H9 (cell line): ENCODE results near the gene HS3ST4. TPM values are rescaled to one million over a fixed set of nuclear protein-coding genes. Genes with fewer than 3 reads are reported as not detected.

Experiments used
- DNase-seq: peaks from one replicate; pipeline ENCODE4 v3.0.0-alpha.2; 2017
- H2AFZ ChIP-seq: one replicate; pipeline ENCODE4 v1.6.1; 2013; ENCODE audit warnings: mild to moderate bottlenecking, low read length, control low read depth, moderate library complexity
- H2AK5ac ChIP-seq: 2 replicates; pipeline ENCODE4 v1.6.1; 2013; ENCODE audit warnings: low read length, control low read depth, mixed read lengths; ENCODE audit not compliant: insufficient read length
- H2BK120ac ChIP-seq: one replicate; pipeline ENCODE4 v1.6.1; 2013; ENCODE audit warnings: low read depth, mild to moderate bottlenecking, low read length, control low read depth, inconsistent platforms; ENCODE audit not compliant: poor library complexity, severe bottlenecking
- H2BK12ac ChIP-seq: 2 replicates; pipeline ENCODE4 v1.6.1; 2013; ENCODE audit warnings: low read length, control low read depth, mixed read lengths, low read depth; ENCODE audit not compliant: insufficient read length
- H2BK15ac ChIP-seq: 2 replicates; pipeline ENCODE4 v1.6.1; 2013; ENCODE audit warnings: low read depth, low read length, control low read depth
- H2BK20ac ChIP-seq: one replicate; pipeline ENCODE4 v1.6.1; 2013; ENCODE audit warnings: low read depth, mild to moderate bottlenecking, low read length, control low read depth, inconsistent platforms; ENCODE audit not compliant: poor library complexity, severe bottlenecking
- H2BK5ac ChIP-seq: 2 replicates; pipeline ENCODE4 v1.6.1; 2013; ENCODE audit warnings: low read length, control low read depth, mixed read lengths; ENCODE audit not compliant: insufficient read length
- H3K14ac ChIP-seq: 2 replicates; pipeline ENCODE4 v1.6.1; 2013; ENCODE audit warnings: low read length, control low read depth; ENCODE audit not compliant: insufficient read depth
- H3K18ac ChIP-seq: 2 replicates; pipeline ENCODE4 v1.6.1; 2013; ENCODE audit warnings: low read depth, mild to moderate bottlenecking, mixed read lengths, low read length, control low read depth; ENCODE audit not compliant: insufficient read length
- H3K23ac ChIP-seq: 2 replicates; pipeline ENCODE4 v1.6.1; 2013; ENCODE audit warnings: low read length, control low read depth, mixed read lengths, low read depth; ENCODE audit not compliant: insufficient read length
- H3K23me2 ChIP-seq: 2 replicates; pipeline ENCODE4 v1.6.1; 2013; ENCODE audit warnings: low read depth, mild to moderate bottlenecking, mixed read lengths, low read length, control low read depth; ENCODE audit not compliant: insufficient read length, poor library complexity, severe bottlenecking
- H3K27ac ChIP-seq: 2 replicates; pipeline ENCODE4 v1.5.1; 2013; ENCODE audit warnings: low read length, control low read depth, mixed read lengths, low read depth; ENCODE audit not compliant: insufficient read length
- H3K27me3 ChIP-seq: 2 replicates; pipeline ENCODE4 v1.6.1; 2013; ENCODE audit warnings: low read length, control low read depth, inconsistent platforms; ENCODE audit not compliant: insufficient read depth
- H3K4ac ChIP-seq: 2 replicates; pipeline ENCODE4 v1.6.1; 2013; ENCODE audit warnings: low read depth, mild to moderate bottlenecking, control low read depth, inconsistent platforms, low read length, moderate library complexity
- H3K4me1 ChIP-seq: 2 replicates; pipeline ENCODE4 v1.6.1; 2013; ENCODE audit warnings: low read length, control low read depth, inconsistent platforms; ENCODE audit not compliant: insufficient read depth
- H3K4me2 ChIP-seq: 2 replicates; pipeline ENCODE4 v1.6.1; 2013; ENCODE audit warnings: low read length, control low read depth, mixed read lengths; ENCODE audit not compliant: insufficient read length, insufficient read depth
- H3K56ac ChIP-seq: 2 replicates; pipeline ENCODE4 v1.6.1; 2013; ENCODE audit warnings: low read depth, mild to moderate bottlenecking, mixed read lengths, low read length, control low read depth; ENCODE audit not compliant: insufficient read length
- H3K79me1 ChIP-seq: 2 replicates; pipeline ENCODE4 v1.6.1; 2013; ENCODE audit warnings: low read depth, mild to moderate bottlenecking, moderate library complexity, low read length, control low read depth, inconsistent platforms; ENCODE audit not compliant: insufficient read depth, poor library complexity, severe bottlenecking
- H3K79me2 ChIP-seq: 2 replicates; pipeline ENCODE4 v1.6.1; 2013; ENCODE audit warnings: low read length, control low read depth, inconsistent platforms; ENCODE audit not compliant: insufficient read depth
- H3K9ac ChIP-seq: 2 replicates; pipeline ENCODE4 v1.6.1; 2013; ENCODE audit warnings: low read length, control low read depth, mixed read lengths; ENCODE audit not compliant: insufficient read length; ENCODE audit errors: extremely low read depth
- H3K9me3 ChIP-seq: one replicate; pipeline ENCODE4 v1.6.1; 2013; ENCODE audit warnings: low read depth, low read length, inconsistent platforms; ENCODE audit not compliant: control insufficient read depth
- H3T11ph ChIP-seq: one replicate; pipeline ENCODE4 v1.6.1; 2013; ENCODE audit warnings: mild to moderate bottlenecking, low read length, control low read depth, inconsistent platforms
- H4K20me1 ChIP-seq: one replicate; pipeline ENCODE4 v1.6.1; 2013; ENCODE audit not compliant: control insufficient read depth, insufficient read length, insufficient read depth
- H4K5ac ChIP-seq: 2 replicates; pipeline ENCODE4 v1.6.1; 2013; ENCODE audit warnings: low read depth, mild to moderate bottlenecking, mixed read lengths, low read length, control low read depth; ENCODE audit not compliant: insufficient read length
- H4K8ac ChIP-seq: replicated peaks from 2 replicates; pipeline ENCODE4 v1.6.1; 2013; ENCODE audit warnings: low read length, control low read depth, mixed read lengths, low read depth; ENCODE audit not compliant: insufficient read length
- H4K91ac ChIP-seq: 2 replicates; pipeline ENCODE4 v1.6.1; 2013; ENCODE audit warnings: low read depth, mild to moderate bottlenecking, moderate library complexity, mixed read lengths, low read length, control low read depth; ENCODE audit not compliant: insufficient read length
- H3K27ac Mint-ChIP-seq, 3 experiments: 2 replicates in 2 of 3; 3 replicates in 1 of 3; pipeline ENCODE4 v1.8.0; 2020 to 2021; ENCODE audit warnings: mixed read lengths in 3 of 3, mild to moderate bottlenecking in 1 of 3, moderate library complexity in 1 of 3
- H3K27me3 Mint-ChIP-seq: 2 replicates; pipeline ENCODE4 v1.8.0; 2021; ENCODE audit warnings: low read depth, mild to moderate bottlenecking, moderate library complexity, mixed read lengths
- H3K36me3 Mint-ChIP-seq, 3 experiments: 2 replicates in 2 of 3; 3 replicates in 1 of 3; pipeline ENCODE4 v1.8.0; 2020 to 2021; ENCODE audit warnings: low read depth in 3 of 3, mixed read lengths in 3 of 3; ENCODE audit not compliant: insufficient read depth in 1 of 3
- H3K4me1 Mint-ChIP-seq, 2 experiments: 2 replicates each; pipeline ENCODE4 v1.8.0; 2020; ENCODE audit warnings: mixed read lengths in 2 of 2
- H3K4me3 Mint-ChIP-seq, 2 experiments: 2 replicates in 1 of 2; 3 replicates in 1 of 2; pipeline ENCODE4 v1.8.0; 2020 to 2021; ENCODE audit warnings: mild to moderate bottlenecking in 2 of 2, mixed read lengths in 2 of 2, moderate library complexity in 1 of 2
- H3K9me3 Mint-ChIP-seq, 2 experiments: 2 replicates in 1 of 2; 3 replicates in 1 of 2; pipeline ENCODE4 v1.8.0; 2020; ENCODE audit warnings: mild to moderate bottlenecking in 2 of 2, mixed read lengths in 2 of 2, moderate library complexity in 1 of 2
- WGBS: extraction: QIAGEN DNeasy Blood & Tissue Kit; methylation state at CpG from one replicate; pipeline ENCODE4 v1.1.7; 2013; ENCODE audit warnings: missing lambda C conversion rate, low lambda C conversion rate, mixed read lengths; ENCODE audit not compliant: insufficient read length; ENCODE audit errors: extremely low coverage; 5-methylcytosine and 5-hydroxymethylcytosine counted together
- total RNA-seq: library from RNA; stranded (reverse); gene quantifications from 2 replicates; pipeline ENCODE4 v1.2.1, GENCODE V29; 2021
- TF ChIP-seq, protein P1 (sequence below): fragments of 200-600 bp; sonication (generic); conservative IDR thresholded peaks from 3 replicates; pipeline ENCODE4 v1.8.0; 2021; ENCODE audit warnings: antibody characterized with exemption, mild to moderate bottlenecking

Gene HS3ST4
- total RNA-seq, 1 experiment from 2014 or later, result 1.7 TPM

DNA sequence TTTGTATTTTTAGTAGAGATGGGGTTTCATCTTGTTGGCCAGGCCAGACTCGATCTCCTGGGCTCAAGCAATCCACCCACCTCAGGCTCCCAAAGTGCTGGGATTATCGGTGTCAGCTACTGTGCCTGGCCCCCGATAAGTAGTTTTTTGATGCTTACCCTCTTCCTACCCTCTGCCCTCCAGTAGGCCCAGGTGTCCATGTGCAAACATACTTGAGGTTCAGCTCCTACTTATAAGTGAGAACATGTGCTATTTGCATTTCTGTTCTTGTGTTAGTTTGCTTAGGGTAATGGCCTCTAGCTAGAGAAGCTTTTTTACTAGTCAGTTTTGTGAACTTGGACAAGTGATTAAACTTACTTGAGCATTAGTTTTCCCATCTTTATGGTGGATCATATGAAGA lies 136.8 kb downstream of the HS3ST4 start:
- Histone ChIP-seq H3K27me3 (no peaks in the 10 kb centered on the region), H2AFZ (no peak overlapping the region)
- H3K4me1 Mint-ChIP-seq, result peaks cover under 1% of the 10 kb centered on the region in 2 experiments; a peak in 2 of 4 replicates

More for the DNA sequence above, 136.8 kb downstream of the HS3ST4 start:
- Histone ChIP-seq H3K4me2 (no peak overlapping the region), H4K20me1 (no peaks in the 10 kb centered on the region), H2AK5ac (no peak overlapping the region), H3K9me3 (no peaks in the 10 kb centered on the region), H3K14ac (no peak overlapping the region), H3K79me2 (no peaks in the 10 kb centered on the region), H3K23ac (no peak overlapping the region), H4K91ac (no peak overlapping the region), H2BK20ac (no peak overlapping the region), H3K23me2 (no peaks in the 10 kb centered on the region), H2BK15ac (no peak overlapping the region), H3T11ph (no peak overlapping the region), H3K4ac (no peak overlapping the region), H3K18ac (no peak overlapping the region), H3K9ac (no peak overlapping the region), H3K27ac (no peak overlapping the region), H2BK12ac (no peak overlapping the region), H2BK5ac (no peak overlapping the region), H3K56ac (no peak overlapping the region), H4K8ac (no peak overlapping the region), H4K5ac (no peak overlapping the region), H2BK120ac (no peak overlapping the region), H3K79me1 (no peaks in the 10 kb centered on the region), H3K4me1 (no peaks in the 10 kb centered on the region)
- H3K27me3 Mint-ChIP-seq, result no peaks in the 10 kb centered on the region
- peaks cover 2 to 15% (median 14%) of the 10 kb centered on the region in 3 experiments for H3K36me3 Mint-ChIP-seq
- no peak for DNase-seq
- WGBS, result no CpG with 5 or more reads among the region's 3 CpGs
- H3K27ac Mint-ChIP-seq, result no peak overlapping the region
- TF ChIP-seq, protein P1, sequence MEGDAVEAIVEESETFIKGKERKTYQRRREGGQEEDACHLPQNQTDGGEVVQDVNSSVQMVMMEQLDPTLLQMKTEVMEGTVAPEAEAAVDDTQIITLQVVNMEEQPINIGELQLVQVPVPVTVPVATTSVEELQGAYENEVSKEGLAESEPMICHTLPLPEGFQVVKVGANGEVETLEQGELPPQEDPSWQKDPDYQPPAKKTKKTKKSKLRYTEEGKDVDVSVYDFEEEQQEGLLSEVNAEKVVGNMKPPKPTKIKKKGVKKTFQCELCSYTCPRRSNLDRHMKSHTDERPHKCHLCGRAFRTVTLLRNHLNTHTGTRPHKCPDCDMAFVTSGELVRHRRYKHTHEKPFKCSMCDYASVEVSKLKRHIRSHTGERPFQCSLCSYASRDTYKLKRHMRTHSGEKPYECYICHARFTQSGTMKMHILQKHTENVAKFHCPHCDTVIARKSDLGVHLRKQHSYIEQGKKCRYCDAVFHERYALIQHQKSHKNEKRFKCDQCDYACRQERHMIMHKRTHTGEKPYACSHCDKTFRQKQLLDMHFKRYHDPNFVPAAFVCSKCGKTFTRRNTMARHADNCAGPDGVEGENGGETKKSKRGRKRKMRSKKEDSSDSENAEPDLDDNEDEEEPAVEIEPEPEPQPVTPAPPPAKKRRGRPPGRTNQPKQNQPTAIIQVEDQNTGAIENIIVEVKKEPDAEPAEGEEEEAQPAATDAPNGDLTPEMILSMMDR, result no peak
- peaks cover 22 to 23% of the 10 kb centered on the region in 2 experiments for H3K9me3 Mint-ChIP-seq
- no peak overlapping the region for H3K4me3 Mint-ChIP-seq
